AG04450 (cell line): ENCODE measurements around the gene ABO. TPM values are rescaled to one million over a fixed set of nuclear protein-coding genes. Genes with fewer than 3 reads are reported as not detected.

Experiments used
- CTCF ChIA-PET: fragments of 300-600, 350-600 bp; formaldehyde crosslinking; extraction: SDS; loops from one replicate; lab custom pipeline; 2022; ENCODE audit warnings: antibody characterized with exemption, inconsistent platforms; lab: Charles Lee
- POLR2A ChIA-PET: fragments of 350-600 bp; formaldehyde crosslinking; extraction: SDS; loops from one replicate; lab custom pipeline; 2021; ENCODE audit warnings: antibody characterized with exemption, inconsistent platforms; lab: Yijun Ruan, JAX
- DNase-seq: peaks from one replicate; pipeline ENCODE4 v3.0.0-alpha.2; 2011; ENCODE audit warnings: low read depth, low spot score
- H3K27ac ChIP-seq: one replicate; pipeline ENCODE4 v1.5.1; 2012; ENCODE audit warnings: low read depth, low read length, control low read depth
- H3K27me3 ChIP-seq: one replicate; pipeline ENCODE4 v1.6.0; 2012; ENCODE audit warnings: low read length; ENCODE audit not compliant: control insufficient read depth, insufficient read depth
- H3K4me3 ChIP-seq: 2 replicates; pipeline ENCODE4 v1.5.1; 2011; ENCODE audit warnings: mild to moderate bottlenecking, low read depth, low read length, control low read depth
- H3K9me3 ChIP-seq: 2 replicates; pipeline ENCODE4 v1.5.1; 2012; ENCODE audit warnings: low read length; ENCODE audit not compliant: control insufficient read depth, insufficient read depth
- CTCF ChIP-seq: IDR thresholded peaks from 2 replicates; pipeline ENCODE4 v1.5.1; 2011; ENCODE audit warnings: low read depth, low read length, control low read depth, inconsistent platforms
- polyA minus RNA-seq: library from RNA; depleted of rRNA, polyadenylated mRNA; stranded (reverse); fragments of >200 nt; gene quantifications from 2 replicates; pipeline ENCODE4 v1.2.3, GENCODE V29; 2011; rRNA and poly(A)+ RNA removed
- polyA plus RNA-seq: library from polyadenylated mRNA; depleted of rRNA; stranded (reverse); fragments of >200 nt; gene quantifications from 2 replicates; pipeline ENCODE4 v1.2.3, GENCODE V29; 2011; rRNA removed

Gene ABO
- polyA plus RNA-seq (not detected in 2 replicates), polyA minus RNA-seq (not detected in 2 replicates)

- no peak within 1 kb of the TSS for H3K4me3 ChIP-seq
- TF ChIP-seq CTCF: no peak
- POLR2A ChIA-PET: no interaction called here
- CTCF ChIA-PET: no interaction called here
- DNase-seq: no peak
- H3K27me3 ChIP-seq: peaks cover 63% of the 10 kb centered on the region
- no peaks in the 10 kb centered on the region for H3K9me3 ChIP-seq
- no peak within 1 kb of the TSS for H3K27ac ChIP-seq
Measured at GRCh38 chr9:133275105-133276000, at the start of gene ABO. Gene ABO, minus strand, starts transcription at chr9:133275201.

- H3K27ac ChIP-seq: no peak overlapping the region
- ChIA-PET POLR2A (no interaction called here), CTCF (no interaction called here)
- H3K4me3 ChIP-seq: no peak overlapping the region
- DNase-seq: no peak
- no peaks in the 10 kb centered on the region; the same call in 1 of the 2 replicates for H3K9me3 ChIP-seq
- peaks cover 5% of the 10 kb centered on the region for H3K27me3 ChIP-seq
- no peak for TF ChIP-seq CTCF
Measured at GRCh38 chr9:133323991-133324703, 49.1 kb upstream of the ABO start.

GRCh38 chr9:133323211-133323610, 48.2 kb upstream of the ABO start:
- H3K9me3 ChIP-seq: no peaks in the 10 kb centered on the region; the same call in 1 of the 2 replicates
- H3K27me3 ChIP-seq: peaks cover 7% of the 10 kb centered on the region
- no peak for TF ChIP-seq CTCF
- no peak for DNase-seq
- H3K27ac ChIP-seq: no peak overlapping the region
- ChIA-PET POLR2A (interaction anchor here (0.5 kb wide), 1 partner anchor 78 kb away, joined by 6 read pairs; no protein-coding TSS in a partner anchor), CTCF (no interaction called here)
- H3K4me3 ChIP-seq: no peak overlapping the region

GRCh38 chr9:133322701-133323100, 47.7 kb upstream of the ABO start:
- ChIA-PET CTCF (no interaction called here), POLR2A (no interaction called here)

More at GRCh38 chr9:133322701-133323100, 47.7 kb upstream of the ABO start:
- no peaks in the 10 kb centered on the region; the same call in 1 of the 2 replicates for H3K9me3 ChIP-seq
- H3K4me3 ChIP-seq: no peak overlapping the region
- TF ChIP-seq CTCF: no peak
- no peak for DNase-seq
- no peak overlapping the region for H3K27ac ChIP-seq
- H3K27me3 ChIP-seq: peaks cover 7% of the 10 kb centered on the region
